K562 (cell line): ENCODE results near the gene AGRP. TPM values are rescaled to one million over a fixed set of nuclear protein-coding genes. Genes with fewer than 3 reads are reported as not detected.

Experiments
- ATF1 ChIP-seq, 2 experiments: fragments of 450-650 bp in 1 of 2; IDR thresholded peaks; 2 replicates each; pipeline ENCODE4 v1.6.1; 2016; ENCODE audit warnings: missing compliant biosample characterization in 1 of 2, missing genetic modification characterization in 1 of 2
- CHD1 ChIP-seq: fragments of 200-600 bp; sonication (generic); IDR thresholded peaks from one replicate; pipeline ENCODE4 v1.6.1; 2012; ENCODE audit warnings: mild to moderate bottlenecking, moderate library complexity, low read length, inconsistent platforms
- CSDE1 ChIP-seq, 2 experiments: fragments of 450-650 bp; IDR thresholded peaks; 2 replicates each; pipeline ENCODE4 v1.6.1; 2016; ENCODE audit warnings: mild to moderate bottlenecking in 1 of 2
- HDAC3 ChIP-seq: fragments of 450-650 bp; IDR thresholded peaks from 2 replicates; pipeline ENCODE4 v1.6.1; 2018; ENCODE audit warnings: borderline replicate concordance, mild to moderate bottlenecking, moderate library complexity; ENCODE audit not compliant: partially characterized antibody
- HNRNPK ChIP-seq: fragments of 200-400 bp; formaldehyde crosslinking; IDR thresholded peaks from one replicate; pipeline ENCODE4 v1.6.1; 2018; ENCODE audit warnings: mild to moderate bottlenecking, low read depth, low read length; ENCODE audit not compliant: poor library complexity, severe bottlenecking
- KAT7 ChIP-seq: sonication (generic); formaldehyde crosslinking; IDR thresholded peaks from 2 replicates; pipeline ENCODE4 v1.8.0; 2022; ENCODE audit warnings: missing genetic modification reagents, mild to moderate bottlenecking, borderline replicate concordance
- KDM1A ChIP-seq, 2 experiments: fragments of 450-650 bp; IDR thresholded peaks; 2 replicates each; pipeline ENCODE4 v1.6.1; 2016; ENCODE audit warnings: mild to moderate bottlenecking in 2 of 2
- MAFG ChIP-seq: fragments of 450-650 bp; conservative IDR thresholded peaks from 2 replicates; pipeline ENCODE4 v1.6.1; 2016; ENCODE audit warnings: missing genetic modification characterization, missing compliant biosample characterization
- NCOA1 ChIP-seq: fragments of 450-650 bp; IDR thresholded peaks from 2 replicates; pipeline ENCODE4 v1.6.1; 2016; ENCODE audit warnings: low read depth
- PHB2 ChIP-seq: fragments of 450-650 bp; IDR thresholded peaks from 2 replicates; pipeline ENCODE4 v1.6.1; 2017; ENCODE audit warnings: low read depth
- POLR2B ChIP-seq: fragments of 450-650 bp; IDR thresholded peaks from 2 replicates; pipeline ENCODE4 v1.6.1; 2018; ENCODE audit warnings: low read depth; ENCODE audit not compliant: partially characterized antibody
- RBM14 ChIP-seq: fragments of 200-400 bp; formaldehyde crosslinking; IDR thresholded peaks from 2 replicates; pipeline ENCODE4 v1.6.1; 2018; ENCODE audit warnings: low read depth, mild to moderate bottlenecking, low read length, moderate library complexity, borderline replicate concordance; ENCODE audit not compliant: insufficient read depth
- RHOXF2B ChIP-seq: fragments of 250-450 bp; sonication (Bioruptor Pico); conservative IDR thresholded peaks from 2 replicates; pipeline ENCODE4 v1.5.1; 2021
- SP2 ChIP-seq: IDR thresholded peaks from 2 replicates; pipeline ENCODE4 v1.6.1; 2011; ENCODE audit warnings: mild to moderate bottlenecking, low read depth, low read length, moderate library complexity; ENCODE audit not compliant: poor library complexity, severe bottlenecking; ENCODE audit errors: extremely low read depth
- SRSF9 ChIP-seq: fragments of 200-400 bp; formaldehyde crosslinking; IDR thresholded peaks from 2 replicates; pipeline ENCODE4 v1.6.1; 2017; ENCODE audit warnings: low read depth, low read length, borderline replicate concordance
- STAT5A ChIP-seq: IDR thresholded peaks from 2 replicates; pipeline ENCODE4 v1.6.1; 2012; ENCODE audit warnings: low read length, inconsistent platforms, borderline replicate concordance
- TBP ChIP-seq: optimal IDR thresholded peaks from 2 replicates; pipeline ENCODE3; 2011; ENCODE audit warnings: low read depth, low read length, improper control_type of control experiment
- TEAD2 ChIP-seq: fragments of 450-650 bp; IDR thresholded peaks from 2 replicates; pipeline ENCODE4 v1.6.1; 2016; ENCODE audit warnings: missing genetic modification characterization, control low read depth, missing compliant biosample characterization
- WHSC1 ChIP-seq: IDR thresholded peaks from one replicate; pipeline ENCODE4 v1.6.1; 2012; ENCODE audit warnings: low read length, control low read depth, inconsistent platforms
- ZFX ChIP-seq: sonication (generic); formaldehyde crosslinking; IDR thresholded peaks from 2 replicates; pipeline ENCODE4 v1.8.0; 2022; ENCODE audit warnings: mild to moderate bottlenecking, missing genetic modification reagents, moderate library complexity
- ZNF512 ChIP-seq: IDR thresholded peaks from 2 replicates; pipeline ENCODE4 v1.6.1; 2016; ENCODE audit warnings: missing genetic modification characterization, missing compliant biosample characterization
- ZNF766 ChIP-seq: fragments of 200-800 bp; sonication (Bioruptor generic); conservative IDR thresholded peaks from 2 replicates; pipeline ENCODE4 v1.6.1; 2016; ENCODE audit warnings: missing genetic modification characterization, missing compliant biosample characterization
- ZSCAN32 ChIP-seq: fragments of 450-650 bp; formaldehyde crosslinking; IDR thresholded peaks from 2 replicates; pipeline ENCODE4 v1.4.0; 2020; ENCODE audit warnings: mild to moderate bottlenecking, moderate library complexity
- polyA plus RNA-seq, 8 experiments: library from polyadenylated mRNA; depleted of rRNA in 4 of 8; stranded (reverse) in 5 of 8; unstranded in 3 of 8; fragments of >200 nt; fragmentation: Nextera tagmentation in 2 of 8; fragmentation: Illumina TruSeq in 1 of 8; extraction: Ambion mirVana in 2 of 8; extraction: Trizol in 1 of 8; gene quantifications; 2 replicates each; pipeline versions ENCODE4 v1.2.1 to v1.2.3, GENCODE V29; 2011 to 2014; ENCODE audit warnings: inconsistent platforms in 1 of 8, missing spikeins in 1 of 8
- total RNA-seq, 7 experiments: library from RNA; depleted of rRNA in 6 of 7; stranded (reverse); fragments of >200 nt in 6 of 7; fragmentation: Illumina TruSeq in 2 of 7; extraction: Trizol in 2 of 7; gene quantifications; 2 replicates each; pipeline versions ENCODE4 v1.2.1 to v1.2.3, GENCODE V29; 2011 to 2021; ENCODE audit warnings: low replicate concordance in 1 of 7
- TF ChIP-seq, protein P1 (sequence below): fragments of 250-450 bp; sonication (Bioruptor Pico); IDR thresholded peaks from 2 replicates; pipeline ENCODE4 v1.4.0; 2020
- TF ChIP-seq, protein P2 (sequence below), 2 experiments: IDR thresholded peaks; 2 replicates each; pipeline ENCODE4 v1.6.1; 2011; ENCODE audit warnings: borderline replicate concordance in 1 of 2, control low read depth in 1 of 2, low read depth in 1 of 2, low read length in 1 of 2, mild to moderate bottlenecking in 1 of 2, mixed read lengths in 1 of 2, moderate library complexity in 1 of 2; ENCODE audit not compliant: insufficient read depth in 1 of 2, insufficient read length in 1 of 2, poor library complexity in 1 of 2, severe bottlenecking in 1 of 2; ENCODE audit errors: extremely low read depth in 1 of 2

The AGRP gene
- total and polyA plus RNA-seq, 9 of the 15 experiments (the other 6 are each of a cell fraction or from before 2014, with no cell fraction given), result not detected

GRCh38 chr16:67481561-67482232 is 1.6 kb downstream of the AGRP start (continued):
- TF ChIP-seq ZNF512 (tag) (no peak), STAT5A (no peak), ATF1 (CRISPR knock-in tag; IDR thresholded peaks at IDR 0.05) (no peak), ATF1 (tag; IDR thresholded peaks at IDR 0.05) (no peak), SRSF9 (no peak), RBM14 (no peak), KAT7 (no peak), CSDE1 (IDR thresholded peaks at IDR 0.05) (no peak), MAFG (no peak), RHOXF2B (CRISPR knock-in tag) (no peak), HNRNPK (no peak), KDM1A (IDR thresholded peaks at IDR 0.05) (peak in 1 of 2 experiments; percentile 45; a peak in 1 of 4 replicates), NCOA1 (no peak), HDAC3 (peak; percentile 40), SP2 (no peak), WHSC1 (no peak), PHB2 (0 out of 2 replicates have a peak, but pooled peaks have one; percentile 27), TBP (no peak), TEAD2 (tag) (no peak), ZSCAN32 (CRISPR knock-in tag) (no peak), ZNF766 (CRISPR knock-in tag) (no peak), CHD1 (peak; percentile 70), ZFX (CRISPR knock-in tag) (peak; percentile 42; the same call in 1 of the 2 replicates), POLR2B (no peak)
- TF ChIP-seq, protein P1, sequence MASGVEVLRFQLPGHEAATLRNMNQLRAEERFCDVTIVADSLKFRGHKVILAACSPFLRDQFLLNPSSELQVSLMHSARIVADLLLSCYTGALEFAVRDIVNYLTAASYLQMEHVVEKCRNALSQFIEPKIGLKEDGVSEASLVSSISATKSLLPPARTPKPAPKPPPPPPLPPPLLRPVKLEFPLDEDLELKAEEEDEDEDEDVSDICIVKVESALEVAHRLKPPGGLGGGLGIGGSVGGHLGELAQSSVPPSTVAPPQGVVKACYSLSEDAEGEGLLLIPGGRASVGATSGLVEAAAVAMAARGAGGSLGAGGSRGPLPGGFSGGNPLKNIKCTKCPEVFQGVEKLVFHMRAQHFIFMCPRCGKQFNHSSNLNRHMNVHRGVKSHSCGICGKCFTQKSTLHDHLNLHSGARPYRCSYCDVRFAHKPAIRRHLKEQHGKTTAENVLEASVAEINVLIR, result no peak
- TF ChIP-seq, protein P2, sequence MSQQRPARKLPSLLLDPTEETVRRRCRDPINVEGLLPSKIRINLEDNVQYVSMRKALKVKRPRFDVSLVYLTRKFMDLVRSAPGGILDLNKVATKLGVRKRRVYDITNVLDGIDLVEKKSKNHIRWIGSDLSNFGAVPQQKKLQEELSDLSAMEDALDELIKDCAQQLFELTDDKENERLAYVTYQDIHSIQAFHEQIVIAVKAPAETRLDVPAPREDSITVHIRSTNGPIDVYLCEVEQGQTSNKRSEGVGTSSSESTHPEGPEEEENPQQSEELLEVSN (IDR thresholded peaks at IDR 0.05; ENCODE audit: borderline replicate concordance in 1 of 2, extremely low read depth in 1 of 2, insufficient read depth in 1 of 2, insufficient read length in 1 of 2, low read depth in 1 of 2, low read length in 1 of 2, poor library complexity in 1 of 2, severe bottlenecking in 1 of 2), result no peak
